NCI-H526 treated with DMSO at 0.1 percent for 48 hours (cell line): ENCODE data around the gene PRAC2.

ENCODE experiments used
- DNase-seq: peaks from one replicate; lab custom pipeline; 2025; lab: John Stamatoyannopoulos, UW

PRAC2 gene

DNA sequence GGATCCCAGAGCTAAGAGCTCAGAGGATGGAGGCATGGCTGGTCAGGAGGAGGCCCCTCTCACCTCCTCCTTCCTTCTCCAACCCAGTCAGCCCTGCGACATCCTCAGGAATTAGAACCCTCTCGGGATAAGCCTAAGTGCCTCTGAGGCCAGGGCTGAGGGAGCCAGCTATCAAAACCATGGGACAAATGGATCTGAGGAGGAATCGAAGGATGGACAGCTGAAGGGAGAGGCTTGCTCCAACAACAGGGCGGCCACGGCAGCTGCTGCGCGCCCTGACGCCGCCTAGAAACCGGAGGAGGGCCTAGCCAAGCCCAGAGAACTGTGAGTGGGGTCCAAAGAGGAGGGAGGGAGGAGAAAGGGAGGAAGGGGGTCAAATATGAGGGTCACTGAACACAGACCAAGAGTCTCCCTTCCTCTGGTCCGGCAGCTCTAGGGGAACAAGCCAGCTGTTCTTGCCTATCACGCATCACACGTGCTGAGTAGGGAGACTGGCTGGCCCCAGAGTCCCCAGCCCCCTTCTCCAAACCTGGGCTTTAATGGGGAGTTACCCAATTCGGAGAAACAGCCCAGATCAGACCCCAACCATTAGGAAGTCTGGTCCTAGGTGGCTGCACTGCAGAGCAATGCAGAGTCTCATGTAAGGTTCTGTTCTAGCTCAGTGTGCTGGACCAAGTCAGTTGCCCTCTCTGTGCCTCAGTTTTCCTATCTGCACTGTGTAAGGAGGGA, 11.5 kb downstream of the PRAC2 start:
- DNase-seq = no peak

DNA sequence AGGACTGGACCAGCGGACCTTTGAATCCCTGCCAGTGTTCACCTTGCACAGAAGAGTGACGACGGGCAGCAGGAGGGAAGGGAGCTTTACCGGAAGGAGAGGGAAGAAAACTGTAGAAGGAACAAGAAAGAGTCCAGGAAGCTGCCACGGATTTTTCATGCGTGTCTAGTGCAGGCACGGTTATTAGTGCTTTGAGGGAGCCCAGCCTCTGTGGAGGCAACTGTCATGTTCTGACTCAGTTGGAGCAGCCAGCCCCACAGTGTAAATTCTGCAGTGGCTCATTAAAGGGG, 12.0 kb downstream of the PRAC2 start:
- no peak for DNase-seq

DNA sequence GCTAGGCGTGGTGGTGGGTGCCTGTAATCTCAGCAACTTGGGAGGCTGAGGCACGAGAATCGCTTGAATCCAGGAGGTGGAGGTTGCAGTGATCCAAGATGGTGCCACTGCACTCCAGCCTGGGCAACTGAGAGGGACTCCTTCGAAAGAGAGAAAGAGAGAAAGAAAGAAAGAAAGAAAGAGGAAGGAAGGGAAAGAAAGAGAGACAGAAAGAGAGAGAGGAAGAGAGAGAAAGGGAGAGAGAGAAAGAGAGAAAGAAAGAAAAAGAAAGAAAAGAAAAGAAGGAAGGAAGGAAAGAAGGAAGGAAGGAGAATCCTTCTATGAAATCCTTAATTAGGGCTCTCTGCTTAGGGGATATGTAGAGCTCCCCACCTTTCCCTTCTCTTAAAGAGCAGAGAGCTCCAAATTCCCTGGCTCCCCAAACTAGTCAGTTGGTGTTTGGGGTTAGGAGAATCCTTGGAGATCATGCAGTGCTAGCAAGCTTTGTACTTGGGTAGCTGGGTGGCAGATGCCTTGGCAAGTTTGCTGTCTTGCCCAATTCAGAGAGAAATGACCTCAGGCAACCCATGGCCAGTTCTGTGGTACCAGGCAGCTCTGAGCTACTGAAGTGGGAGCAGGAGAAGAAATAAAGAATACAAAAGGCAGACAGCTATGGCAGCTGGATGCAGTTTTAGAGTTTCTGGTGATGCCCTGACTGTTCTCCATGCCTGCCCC, 14.5 kb downstream of the PRAC2 start:
- DNase-seq = no peak

DNA sequence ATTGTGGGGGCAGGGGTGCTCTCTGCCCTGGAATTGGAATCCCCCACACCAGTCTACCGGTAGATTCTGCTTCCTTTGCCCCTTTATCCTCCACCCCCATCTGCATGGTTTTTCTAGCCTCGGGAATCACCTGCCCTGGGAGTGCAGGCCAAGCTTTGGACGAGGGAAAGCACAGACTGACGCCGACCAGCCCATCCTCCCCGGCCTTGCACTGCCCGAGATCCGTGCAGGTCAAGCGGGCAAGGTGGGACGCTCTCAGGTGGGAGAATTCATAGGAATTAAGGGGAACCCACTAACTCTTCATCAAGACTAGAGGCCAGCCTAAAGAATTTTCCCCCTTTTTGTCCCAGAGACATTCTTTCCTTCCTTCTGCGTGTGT, 15.4 kb downstream of the PRAC2 start:
- no peak for DNase-seq

DNA sequence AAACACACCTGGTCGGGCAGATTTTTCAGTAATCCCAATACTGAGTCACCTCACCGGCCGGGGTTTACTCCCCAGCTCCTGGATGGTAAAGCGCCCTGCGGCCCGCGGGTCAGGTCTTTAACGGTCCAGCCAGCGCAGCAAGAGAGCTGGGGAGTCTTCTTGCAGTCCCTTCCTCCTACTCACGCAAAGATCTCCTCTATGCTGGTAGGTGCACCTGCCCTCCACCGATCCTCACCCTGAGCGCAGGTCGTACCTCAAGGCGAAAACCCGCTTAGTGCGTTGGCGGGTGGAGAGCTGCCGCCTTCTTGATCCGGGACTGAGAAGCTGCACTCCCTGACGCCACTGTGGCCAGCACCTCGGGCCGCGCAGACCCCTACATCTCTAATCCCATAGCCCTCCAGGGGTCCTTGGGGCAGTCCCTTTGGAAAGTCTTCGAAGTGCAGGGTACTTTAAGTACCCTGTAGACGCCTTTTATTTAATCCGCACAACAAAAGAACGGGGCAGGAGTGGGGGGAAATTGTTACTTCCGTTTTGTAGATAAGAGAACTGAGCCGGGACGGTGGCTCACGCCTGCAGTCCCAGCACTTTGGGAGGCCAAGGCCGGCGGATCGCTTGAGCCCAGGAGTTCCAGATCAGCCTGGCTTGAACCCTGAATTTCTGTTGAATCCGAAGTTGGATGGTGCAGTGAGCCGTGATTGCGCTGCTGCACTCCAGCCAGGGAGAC, 16.0 kb downstream of the PRAC2 start:
- no peak for DNase-seq

DNA sequence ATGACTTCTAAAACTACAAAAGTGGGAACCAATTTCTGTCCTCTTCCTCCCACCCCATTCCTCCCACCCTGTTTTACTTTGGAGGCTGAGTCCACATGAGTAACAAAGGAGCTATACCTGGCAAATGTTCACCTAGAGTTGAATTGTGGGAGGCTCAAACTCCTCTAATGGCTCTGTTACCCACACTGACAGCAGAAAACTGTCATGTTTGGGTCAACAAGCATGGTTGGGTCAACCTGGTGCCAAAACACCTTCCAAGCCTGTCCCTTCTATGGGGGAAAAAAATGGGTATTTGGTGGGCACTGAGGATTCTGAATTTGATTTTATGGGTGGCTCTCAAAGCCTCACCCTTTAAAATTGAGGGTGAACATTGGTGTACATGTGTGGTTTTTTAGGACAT, 17.6 kb downstream of the PRAC2 start:
- no peak for DNase-seq

DNA sequence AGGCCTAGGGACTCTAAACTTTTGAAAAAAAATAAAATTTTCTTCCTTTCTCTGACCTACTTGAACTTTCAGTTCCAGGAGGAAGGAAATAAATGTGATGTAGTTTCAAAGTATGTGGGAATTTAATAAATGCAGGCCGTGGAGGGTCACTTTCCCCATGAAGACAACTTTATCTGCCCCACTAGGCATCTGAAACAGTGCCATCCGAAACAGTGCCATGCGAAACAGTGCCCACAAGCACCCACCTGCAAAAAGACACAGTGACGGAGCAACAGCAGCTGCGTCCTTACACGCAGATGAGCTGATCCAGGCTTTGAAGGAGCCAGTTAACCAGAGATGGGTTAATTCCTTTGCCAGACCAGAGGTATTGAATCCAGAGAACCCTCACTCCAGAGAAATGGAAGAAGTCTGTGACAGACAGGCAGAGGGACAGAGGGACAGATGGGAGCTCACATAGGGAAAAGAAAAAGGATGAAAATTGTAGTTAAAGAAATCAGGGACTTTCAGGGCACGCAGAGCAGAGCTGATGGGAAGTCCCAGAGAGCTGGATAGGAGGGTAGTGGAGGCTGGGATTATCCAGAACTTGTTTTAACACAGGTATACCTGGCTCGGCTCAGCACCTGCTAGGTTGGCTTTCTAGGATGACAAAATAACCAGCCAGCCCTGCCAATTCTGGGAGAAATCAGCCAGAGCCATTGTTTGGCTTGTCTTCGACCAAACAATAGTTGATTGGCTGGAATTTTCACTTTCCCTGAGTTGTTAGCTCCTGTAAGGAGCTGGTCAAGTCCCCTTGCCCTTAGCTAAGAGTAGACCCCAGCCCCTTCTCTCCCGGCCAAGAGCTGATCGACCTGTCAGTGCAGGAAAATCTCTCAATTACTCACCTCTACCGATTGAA, 22.6 kb downstream of the PRAC2 start:
- no peak for DNase-seq

DNA sequence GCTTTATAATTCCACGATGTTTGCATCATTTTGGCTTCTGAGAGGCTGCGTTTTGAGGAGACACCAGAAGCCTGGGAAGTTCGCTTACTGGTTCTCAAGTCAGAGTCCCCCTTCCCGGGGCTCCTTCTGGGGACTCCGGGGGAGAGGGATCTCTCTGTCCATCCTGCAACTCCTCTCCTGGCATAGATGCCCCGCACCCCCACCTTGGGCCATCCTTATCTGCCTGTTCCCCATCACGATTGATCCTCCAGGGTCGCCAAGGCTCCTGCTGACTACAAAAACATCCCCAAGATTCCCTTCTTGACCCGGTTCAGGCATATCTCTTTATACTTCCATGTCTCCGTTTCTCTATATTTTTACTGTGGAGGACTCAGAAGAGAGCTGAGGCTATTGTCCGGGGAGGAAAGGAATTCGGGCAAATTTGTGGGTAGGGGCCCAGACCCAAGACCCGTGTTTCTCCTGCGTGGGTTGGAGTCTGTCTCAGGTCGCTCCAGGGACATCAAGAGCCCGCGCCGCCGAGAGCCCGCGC, 24.0 kb downstream of the PRAC2 start:
- DNase-seq = no peak

DNA sequence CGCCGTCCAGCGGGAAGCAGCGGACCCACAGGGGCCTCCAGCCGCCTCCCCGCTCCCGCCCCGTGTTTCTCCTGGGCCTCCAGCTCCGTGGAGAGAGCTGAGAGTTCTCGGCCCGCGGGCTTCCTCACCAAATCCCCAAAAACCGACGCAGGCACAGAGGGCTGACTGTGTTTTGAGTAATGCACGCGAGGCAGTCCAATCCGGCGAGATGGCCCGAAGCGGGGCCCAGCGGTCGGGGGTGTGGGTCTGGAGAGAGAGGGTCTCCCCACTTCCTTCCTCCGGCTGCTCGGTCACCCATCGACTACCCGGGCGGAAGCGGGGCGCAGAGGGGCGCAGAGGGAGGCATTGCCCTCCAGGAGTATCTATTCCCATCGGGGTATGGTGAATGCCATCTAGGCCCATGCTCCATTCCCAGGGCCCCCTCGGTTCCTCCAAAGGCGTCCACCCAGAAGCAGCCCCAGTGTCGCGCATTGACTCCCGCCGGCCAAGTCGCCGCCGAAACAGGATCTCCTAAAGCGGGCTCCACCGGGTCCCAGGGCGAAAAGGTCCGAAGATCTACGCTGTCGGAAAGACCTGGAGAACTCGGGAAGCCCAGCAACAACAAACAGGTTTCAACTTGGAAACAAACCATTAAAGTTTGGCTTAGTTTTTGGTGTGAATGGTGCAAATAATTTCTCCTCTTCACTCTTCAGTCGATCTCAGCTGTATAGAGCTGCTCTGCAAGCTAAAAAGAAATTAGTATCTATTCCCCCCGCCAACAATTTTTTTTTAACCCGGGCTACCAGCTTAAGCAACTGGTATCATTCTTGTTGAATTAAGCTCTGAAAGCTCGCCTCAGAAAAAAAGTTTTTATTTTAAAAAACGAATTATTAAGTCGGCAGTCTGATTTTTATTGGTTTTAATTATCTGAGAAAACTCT, 24.7 kb downstream of the PRAC2 start:
- DNase-seq = no peak

DNA sequence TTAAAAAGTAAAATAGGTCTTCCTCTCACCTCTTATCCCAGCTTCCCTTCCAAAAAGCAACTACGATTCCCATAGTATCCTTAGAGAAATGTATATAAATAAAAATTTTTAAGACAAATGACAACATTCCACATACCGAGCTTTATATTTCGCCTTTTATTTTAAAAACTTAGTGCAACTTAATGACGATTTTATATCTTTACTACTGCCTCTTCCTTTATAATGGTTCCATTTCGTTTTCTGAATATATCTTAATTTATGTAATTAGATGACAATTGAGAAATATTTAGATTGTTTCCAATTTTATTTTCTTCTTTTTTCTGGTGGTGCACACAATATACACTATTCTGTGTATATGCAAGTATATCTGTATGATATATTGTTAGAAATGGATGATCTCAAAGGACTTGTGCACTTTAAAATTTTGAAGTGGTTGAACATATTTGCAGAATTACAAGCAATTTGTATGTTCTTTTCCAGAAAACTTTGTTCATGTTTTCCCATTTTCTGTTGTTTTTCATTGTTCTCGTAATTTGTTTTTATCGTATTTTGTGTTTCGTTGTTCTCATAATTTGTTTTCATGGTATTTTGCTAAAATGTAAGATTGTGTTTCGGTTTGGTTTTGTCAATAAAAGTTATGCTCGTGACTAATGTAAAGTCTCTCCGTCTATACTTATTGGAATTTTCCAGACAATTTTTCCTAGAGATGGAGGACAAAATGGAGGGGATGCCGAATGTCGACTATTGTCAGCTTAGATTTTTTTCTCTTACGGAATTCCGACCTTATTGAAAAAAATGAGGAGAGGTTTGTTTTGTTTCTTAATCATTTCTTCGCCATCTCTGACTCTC, 26.0 kb downstream of the PRAC2 start:
- peak; percentile 19 for DNase-seq

DNA sequence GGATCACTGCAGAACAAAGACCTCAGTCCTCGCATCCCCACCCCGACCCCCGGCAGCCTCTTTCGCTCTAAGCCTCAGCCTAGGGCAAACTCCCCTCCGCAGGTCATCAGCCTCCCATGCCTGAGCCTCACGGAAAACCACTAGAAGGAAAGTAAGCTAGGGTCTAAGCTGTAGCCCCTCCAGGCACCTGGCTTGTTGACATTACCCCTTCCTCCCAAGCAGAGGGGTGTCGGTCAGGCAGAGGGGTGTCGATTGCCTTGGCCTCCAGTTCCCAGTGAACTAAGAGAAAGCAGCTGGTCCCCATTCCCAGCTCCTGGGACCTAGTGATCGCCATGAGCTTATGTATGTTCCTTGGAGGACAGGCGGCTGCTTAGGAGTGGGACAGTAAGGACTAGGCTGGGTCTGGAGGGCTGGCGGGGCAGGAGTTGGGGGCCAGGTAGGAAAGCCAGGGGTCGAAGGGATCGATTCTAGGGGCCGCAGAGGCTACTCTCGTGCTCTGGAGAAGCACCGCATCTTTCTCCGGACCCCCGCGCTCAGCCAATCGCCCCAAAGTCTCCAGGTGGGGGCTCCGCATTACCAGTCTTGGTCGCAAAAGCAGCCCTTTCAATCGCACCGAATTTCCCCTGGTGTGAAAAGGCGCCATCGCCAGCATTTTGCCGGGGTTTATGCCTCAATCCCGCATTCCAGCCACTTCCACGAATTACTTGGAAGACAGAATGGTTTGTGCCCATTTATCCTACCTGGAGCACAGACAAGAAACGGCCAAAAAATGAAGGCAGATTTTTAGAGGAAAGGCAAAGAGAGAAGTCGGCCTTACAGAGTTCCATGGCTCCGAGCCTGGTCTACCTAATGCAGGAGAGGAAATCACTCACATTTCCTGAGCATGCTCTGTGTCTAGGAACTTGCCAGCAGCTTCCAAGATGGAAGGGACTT, 26.9 kb downstream of the PRAC2 start:
- no peak for DNase-seq

DNA sequence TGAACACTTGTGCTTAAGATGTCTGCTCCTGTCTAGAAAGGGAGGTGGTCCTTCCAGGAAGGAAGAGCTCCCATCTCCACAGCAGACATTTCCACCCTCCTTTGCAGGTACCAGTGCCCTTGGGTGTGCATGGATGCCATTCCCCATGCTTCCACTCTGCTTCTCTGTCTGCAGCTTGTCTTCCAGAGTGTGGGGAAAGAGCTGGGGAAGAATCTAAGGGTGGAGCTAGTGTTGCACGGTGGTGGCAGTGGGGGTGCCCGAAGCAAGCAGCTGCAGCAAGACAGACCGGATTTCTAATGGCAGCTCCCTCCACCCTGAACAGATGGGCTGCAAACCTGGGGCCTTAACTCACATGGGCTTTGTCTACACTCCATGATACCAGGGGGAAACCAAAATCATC, 28.2 kb downstream of the PRAC2 start:
- no peak for DNase-seq

DNA sequence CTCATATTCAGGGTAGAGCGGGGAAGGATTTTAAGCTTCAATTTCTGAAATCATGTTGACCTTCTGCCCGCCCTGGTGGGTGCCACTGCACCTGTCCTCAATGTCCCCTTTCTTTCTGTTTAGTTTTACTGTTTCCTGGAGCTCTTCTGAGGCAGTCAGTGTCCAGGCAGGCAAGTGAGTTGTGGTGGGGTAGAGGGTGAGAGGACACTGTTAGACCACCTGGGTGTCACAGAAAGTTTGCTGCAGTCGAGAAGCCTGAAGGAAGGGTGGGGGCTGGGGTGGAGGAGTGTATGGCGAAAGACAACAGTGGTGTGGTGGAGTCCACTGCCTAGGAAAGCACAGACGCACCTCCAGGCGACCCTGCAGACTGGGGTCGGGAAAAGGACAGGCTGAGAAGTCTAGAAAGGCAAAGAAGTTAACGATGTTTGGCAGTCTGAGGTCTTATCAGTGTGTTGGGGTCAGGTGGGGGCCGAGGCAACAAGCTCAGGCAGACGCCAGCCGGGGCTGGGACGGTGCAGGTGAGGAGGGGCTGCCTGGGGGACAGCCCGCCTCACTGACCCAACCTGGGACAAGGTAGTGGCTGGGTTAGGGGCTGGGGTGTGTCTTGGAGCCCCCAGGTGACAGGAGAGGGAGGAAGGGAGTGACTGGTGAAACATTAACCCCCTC, 28.9 kb downstream of the PRAC2 start:
- DNase-seq = no peak

DNA sequence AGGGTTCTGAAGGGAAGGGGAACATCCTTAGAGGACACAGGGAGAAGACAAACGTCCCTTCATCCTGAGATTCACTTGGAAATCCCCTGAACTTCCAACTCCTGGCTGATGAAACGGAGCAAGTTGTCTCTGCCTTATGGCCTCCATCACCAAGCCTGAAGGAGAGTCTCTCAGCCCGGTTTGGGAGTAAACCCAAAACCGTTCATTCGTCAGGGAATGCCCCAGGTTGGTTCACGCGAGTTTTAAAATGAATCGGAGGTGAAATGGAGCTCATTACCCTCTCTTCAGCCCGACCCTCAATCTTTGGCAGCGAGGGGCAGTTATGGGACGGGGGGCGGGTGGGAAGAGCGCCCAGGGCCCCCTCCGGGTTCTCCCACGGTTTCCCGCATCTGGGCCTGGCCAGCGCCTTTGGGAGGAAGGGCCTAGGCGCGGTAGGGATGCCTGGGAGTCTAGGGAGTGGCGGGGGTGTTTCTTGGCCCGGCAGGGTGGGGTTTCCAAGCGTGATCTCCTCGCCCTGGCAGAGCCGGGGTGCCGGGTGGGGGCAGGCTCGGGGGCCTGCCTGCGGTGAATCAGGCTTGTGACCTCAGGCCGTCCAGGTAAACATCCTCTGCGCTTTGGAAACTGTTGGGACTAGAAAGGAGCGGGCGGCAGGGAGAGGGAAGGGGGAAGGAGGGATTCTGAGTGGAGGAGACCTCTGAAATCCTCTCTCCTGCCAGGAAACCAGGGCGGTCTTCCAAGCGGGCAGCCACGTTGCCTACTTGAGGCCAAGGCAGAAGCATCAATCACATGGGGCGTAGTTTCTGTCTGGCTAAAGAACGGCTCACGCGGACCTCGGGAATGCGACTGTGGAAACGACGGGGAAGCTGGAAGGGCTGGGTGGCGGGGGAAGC, 29.7 kb downstream of the PRAC2 start:
- DNase-seq = no peak

DNA sequence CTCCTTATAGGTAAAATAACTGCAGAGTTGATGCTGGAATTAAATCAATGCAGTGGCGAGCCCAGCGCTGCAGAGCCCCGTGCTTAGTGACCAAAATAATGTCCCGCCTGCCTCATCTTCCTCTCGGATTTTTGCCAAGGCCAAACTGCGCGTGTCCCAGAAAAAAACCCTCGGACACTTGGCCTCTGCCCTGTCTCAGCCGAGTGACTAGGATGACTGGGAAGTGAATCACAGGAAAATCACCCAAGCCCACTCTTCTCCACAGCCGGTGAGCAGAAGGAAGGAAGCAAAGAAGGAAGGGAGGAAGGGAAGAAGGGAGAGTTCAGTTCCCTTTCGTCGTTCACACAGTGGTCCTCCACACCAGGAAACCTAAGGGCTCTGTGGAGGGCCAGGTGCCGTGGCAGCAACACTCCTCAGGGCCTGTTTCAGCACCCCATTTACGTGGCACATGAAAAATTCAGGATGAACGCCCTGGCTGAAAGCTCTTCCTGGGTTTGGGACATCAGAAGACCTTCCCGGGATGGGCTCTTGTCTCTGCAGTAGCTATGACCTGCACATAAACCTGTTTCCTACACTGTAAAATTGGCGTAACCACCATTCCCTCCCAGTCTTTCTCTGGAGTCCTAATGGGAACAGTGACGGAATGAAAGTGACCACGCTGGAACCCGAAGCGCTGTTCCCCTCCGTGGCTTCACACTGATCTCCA, 31.0 kb downstream of the PRAC2 start:
- no peak for DNase-seq

DNA sequence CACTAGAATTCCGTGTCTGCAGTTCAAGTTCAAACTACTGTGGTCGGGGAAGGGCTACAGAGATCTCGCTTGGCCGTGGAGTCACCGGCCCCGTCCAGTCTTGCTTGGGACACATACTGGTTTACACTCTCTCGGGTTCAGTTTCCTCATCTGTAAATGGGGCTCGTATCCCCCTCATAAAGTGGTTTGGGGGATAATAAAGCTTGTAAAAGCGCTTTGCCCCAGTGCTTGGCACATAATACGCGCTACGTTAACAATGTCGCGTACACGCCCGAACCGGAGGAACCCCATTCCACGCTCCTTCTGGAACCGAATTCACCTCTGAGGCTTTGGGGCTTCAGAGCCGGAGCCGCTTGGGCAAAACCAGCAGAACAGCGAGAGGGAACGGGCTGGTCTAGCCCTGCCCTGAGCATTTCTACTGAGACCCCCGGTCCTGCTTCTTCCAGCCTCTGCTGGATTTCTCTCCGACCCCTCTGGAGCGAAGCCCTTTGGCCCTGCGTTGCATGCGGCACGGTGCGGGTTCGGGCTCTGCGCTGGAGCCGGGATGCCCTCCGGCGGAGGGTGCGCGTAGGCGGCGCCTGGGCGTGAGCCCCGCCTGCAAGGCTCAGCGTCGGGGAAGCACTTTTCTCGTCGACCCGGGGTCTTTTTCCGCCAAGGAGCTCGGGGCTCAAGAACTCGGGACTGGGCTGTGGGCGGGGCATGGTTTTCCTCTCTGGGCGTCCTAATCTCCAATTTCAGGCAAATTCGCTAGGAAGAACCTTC, 31.7 kb downstream of the PRAC2 start:
- no peak for DNase-seq
